Measurements from ENCODE around the gene FARP2.
"Not testable (repeated sequence)": the region's sequence is repeated elsewhere in the genome, so short reads cannot be mapped to it uniquely, and the experiment has no call there.

Gene FARP2

GRCh38 chr2:241506793-241507429, 150.8 kb downstream of the FARP2 start:
- DNase-seq, result no peak

GRCh38 chr2:241507430-241508239, 151.6 kb downstream of the FARP2 start:
- DNase-seq, result peak; percentile 40 to 50

- DNase-seq, result peak; percentile 97 to 98
These were observed 152.4 kb downstream of the FARP2 start, which contains the start of gene STK25 for GRCh38 chr2:241508240-241509154. Gene STK25, minus strand, starts transcription at chr2:241508584. Its CDS starts 549 bp downstream, at chr2:241508035.

GRCh38 chr2:241509155-241509784, 153.2 kb downstream of the FARP2 start:
- DNase-seq, result no peak

- DNase-seq, result no peak
These were observed 155.1 kb downstream of the FARP2 start for GRCh38 chr2:241511091-241511741.

GRCh38 chr2:241514553-241514952, 158.5 kb downstream of the FARP2 start:
- no peak for DNase-seq

- no peak for DNase-seq
These were observed 159.1 kb downstream of the FARP2 start for GRCh38 chr2:241514986-241515737.

- no peak for DNase-seq
These were observed 160.5 kb downstream of the FARP2 start for GRCh38 chr2:241516520-241516965.

- no peak for DNase-seq
These were observed 161.2 kb downstream of the FARP2 start for GRCh38 chr2:241517297-241517696.

- no peak for DNase-seq
These were observed 163.6 kb downstream of the FARP2 start for GRCh38 chr2:241519669-241520068.

- no peak for DNase-seq
These were observed 166.4 kb downstream of the FARP2 start for GRCh38 chr2:241522477-241522876.

GRCh38 chr2:241525818-241526780, 170.0 kb downstream of the FARP2 start:
- not testable (repeated sequence) for DNase-seq

- no peak for DNase-seq
These were observed 174.5 kb downstream of the FARP2 start for GRCh38 chr2:241530571-241530970.

- no peak for DNase-seq
These were observed 175.2 kb downstream of the FARP2 start for GRCh38 chr2:241531161-241531722.

- DNase-seq, result no peak
These were observed 176.1 kb downstream of the FARP2 start for GRCh38 chr2:241532168-241532567.

GRCh38 chr2:241532733-241533601, 176.9 kb downstream of the FARP2 start:
- no peak for DNase-seq

- no peak for DNase-seq
These were observed 178.2 kb downstream of the FARP2 start for GRCh38 chr2:241534293-241534692.

- no peak for DNase-seq
These were observed 178.8 kb downstream of the FARP2 start for GRCh38 chr2:241534701-241535375.

Measured in stimulated activated CD4-positive, alpha-beta T cell treated with anti-CD3 and anti-CD28 coated beads, Interleukin-2, amount 100 ng/mL, for 24 hours (primary cell).